HG03342 (cell line): ENCODE measurements around the gene GRWD1.

Experiments used
- ATAC-seq: cut with Tn5 transposase; IDR thresholded peaks from one replicate; pipeline ENCODE4 v1.9.1; 2021; ENCODE audit warnings: mild to moderate bottlenecking, moderate library complexity; ENCODE audit not compliant: unreplicated experiment

GRWD1 gene

GRCh38 chr19:48495396-48495795 is 49.6 kb downstream of the GRWD1 start:
- no peak for ATAC-seq

- ATAC-seq, result no peak
These were observed 51.4 kb downstream of the GRWD1 start for GRCh38 chr19:48496959-48497727.

GRCh38 chr19:48497728-48498594 is 52.2 kb downstream of the GRWD1 start:
- no peak for ATAC-seq

- ATAC-seq, result no peak
These were observed 53.0 kb downstream of the GRWD1 start for GRCh38 chr19:48498595-48499311.

DNA sequence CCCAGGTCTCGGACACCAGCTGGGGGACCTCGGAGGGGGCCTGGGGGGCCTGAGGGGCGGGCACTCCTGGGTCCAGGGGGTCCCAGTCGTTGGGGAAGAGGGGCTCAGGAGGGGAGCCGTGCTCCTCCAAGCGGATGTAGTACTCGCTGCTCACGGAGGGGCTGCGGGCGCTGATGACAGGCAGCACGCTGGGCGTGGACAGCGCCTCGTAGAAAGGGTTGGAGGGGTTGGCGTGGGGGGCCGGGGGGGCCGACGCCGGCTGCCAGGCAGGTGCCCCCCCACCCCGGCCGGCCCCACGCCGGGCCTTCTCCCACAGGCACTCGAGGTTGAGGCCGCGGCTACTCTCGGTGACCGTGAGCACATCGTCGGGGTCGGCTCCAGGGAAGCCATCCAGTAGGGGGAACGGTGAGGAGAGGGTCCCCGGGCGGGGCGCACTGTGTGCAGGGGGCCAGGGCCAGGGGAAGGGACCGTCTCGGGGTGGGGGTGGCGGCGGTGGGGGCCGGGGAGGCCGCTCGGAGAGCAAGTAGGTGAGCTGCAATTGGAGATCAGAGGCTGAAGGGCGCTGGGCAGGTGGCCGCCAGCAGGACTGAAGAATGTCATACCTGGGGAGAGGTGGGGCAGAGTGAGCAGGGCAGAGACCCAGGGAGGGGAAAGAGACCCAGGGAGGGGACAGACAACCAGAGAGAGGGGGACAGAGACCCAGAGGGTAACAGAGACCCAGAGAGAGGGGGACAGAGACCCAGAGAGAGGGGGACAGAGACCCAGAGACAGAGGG is 53.7 kb downstream of the GRWD1 start:
- ATAC-seq, result no peak

DNA sequence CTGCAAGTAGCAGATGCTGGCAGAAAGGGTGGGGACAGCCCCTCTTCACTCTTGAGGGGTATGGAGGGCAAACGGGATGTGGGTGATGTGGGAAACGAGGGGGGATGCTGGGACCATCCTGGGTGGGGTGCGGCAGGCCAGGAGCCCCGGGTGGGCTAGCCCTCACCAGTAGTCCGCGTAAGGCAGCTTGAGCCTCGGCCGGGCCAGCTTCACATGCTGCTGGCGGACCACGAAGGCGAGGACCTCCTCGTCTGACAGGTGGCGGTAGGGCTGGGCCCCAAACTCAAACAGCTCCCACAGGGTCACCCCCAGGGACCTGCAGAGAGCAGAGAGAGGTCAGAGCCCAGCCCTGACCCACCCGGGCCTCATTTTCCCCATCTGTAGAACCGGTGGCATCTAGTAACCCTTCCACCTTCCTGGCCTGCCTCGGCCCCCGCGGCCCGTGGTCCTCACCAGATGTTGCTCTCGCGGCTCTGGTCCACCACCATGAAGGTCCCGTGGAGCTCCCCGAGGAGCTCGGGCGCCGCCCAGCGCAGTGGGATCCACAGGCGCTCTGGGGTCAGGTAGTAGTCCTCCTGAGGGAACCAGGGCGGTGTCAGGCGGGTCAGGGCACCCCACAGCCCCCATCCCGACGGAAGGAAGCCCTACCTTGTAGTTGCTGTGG is 55.2 kb downstream of the GRWD1 start:
- ATAC-seq, result no peak

DNA sequence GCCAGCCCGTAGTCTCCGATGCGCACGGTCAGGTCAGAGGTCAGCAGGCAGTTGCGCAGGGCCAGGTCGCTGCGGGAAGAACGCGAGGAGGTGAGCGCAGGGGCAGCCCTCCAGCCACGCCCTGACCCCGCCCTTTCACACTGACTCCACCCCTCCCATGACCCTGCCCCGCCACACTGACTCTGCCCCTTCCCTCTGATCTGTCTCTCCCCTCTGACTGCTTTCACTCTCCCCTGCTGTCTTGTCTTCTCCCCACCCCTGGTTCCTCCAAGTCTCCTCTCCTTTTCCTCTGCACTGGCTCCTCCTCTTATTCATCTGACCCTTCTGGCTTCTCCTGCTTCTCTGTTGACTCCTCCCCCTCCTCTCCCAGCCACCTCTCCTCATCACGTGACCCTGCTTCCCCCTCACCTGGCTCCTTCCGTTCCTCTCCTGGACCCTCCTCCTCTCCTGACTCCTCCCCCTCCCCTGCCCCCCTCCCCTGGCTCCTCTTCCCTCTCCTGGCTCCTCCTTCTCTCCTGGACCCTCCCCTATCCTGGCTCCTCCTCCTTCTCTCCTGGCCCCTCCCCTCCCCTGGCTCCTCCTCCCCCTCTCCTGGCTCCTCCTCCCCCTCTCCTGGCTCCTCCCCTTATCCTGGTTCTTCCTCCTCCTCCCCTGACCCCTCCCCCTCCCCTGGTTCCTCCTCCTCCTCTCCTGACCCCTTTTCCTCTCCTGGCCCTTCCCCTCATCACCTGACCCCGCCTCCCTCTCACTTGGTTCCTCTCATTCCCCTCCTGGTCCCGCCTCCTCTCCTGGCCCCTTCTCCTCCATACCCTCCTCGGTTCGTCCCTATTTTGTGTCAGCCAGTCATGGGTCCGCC is 55.9 kb downstream of the GRWD1 start:
- ATAC-seq, result no peak

DNA sequence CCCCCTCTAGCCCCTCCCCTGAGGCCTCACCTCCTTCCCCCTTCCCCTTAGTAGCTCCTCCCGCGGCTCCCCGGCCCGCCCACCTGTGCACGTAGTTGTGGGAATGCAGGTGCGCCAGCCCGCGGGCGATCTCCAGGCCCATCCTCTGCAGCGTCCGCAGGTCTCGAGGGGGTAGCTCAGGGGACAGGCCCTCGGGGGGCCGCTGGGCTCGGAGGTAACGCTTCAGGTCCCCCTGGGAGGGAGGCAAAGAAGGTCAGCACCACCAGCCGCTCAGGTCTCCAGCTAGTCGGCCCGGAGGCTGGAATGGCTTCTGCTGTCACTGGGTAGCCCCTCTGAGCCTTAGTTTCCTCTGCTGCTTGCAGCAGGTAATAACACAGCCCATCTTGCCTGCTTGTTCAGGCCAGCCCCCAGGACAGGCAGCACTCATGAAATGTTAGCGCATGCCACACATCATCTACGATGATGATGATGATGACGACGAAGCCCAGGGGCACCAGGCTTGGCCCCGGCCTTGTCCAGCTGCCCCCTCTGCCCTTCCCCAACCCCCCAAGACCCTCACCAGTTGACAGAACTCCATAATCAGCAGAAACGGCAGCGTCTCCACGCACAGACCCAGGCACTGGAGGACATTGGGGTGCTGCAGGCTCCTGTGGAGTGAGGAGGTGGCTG is 56.7 kb downstream of the GRWD1 start:
- ATAC-seq, result no peak

DNA sequence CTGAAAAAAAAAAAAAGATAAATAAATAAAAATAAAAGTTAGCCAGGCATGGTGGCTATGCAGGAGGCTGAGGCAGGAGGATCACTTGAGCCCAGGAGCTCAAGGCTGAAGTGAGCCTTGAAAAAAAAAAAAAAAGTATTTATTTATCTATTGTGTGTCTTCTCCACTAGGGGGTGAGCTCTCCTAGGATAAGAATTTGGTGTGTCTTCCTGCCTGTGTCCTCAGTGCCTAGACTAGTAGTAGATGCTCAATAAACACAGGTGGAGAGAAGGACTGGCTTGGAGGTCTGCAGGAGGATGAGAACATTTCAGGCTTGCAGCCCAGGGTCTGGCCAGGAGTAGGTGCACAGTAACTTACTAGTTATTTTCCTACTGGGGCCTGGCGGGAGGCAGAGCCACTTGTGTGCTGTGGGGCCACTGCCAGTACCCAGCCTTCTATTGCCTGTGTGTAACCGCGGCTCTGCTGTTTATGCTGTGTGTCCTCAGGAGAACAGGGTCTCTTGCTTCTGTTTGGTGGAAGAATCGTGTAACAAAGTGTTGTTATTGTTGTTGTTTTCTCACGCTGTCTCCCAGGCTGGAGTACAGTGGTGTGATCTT is 60.5 kb downstream of the GRWD1 start:
- no peak for ATAC-seq
